SK-N-MC (cell line): ENCODE data around the gene ITGB1BP2.
"Not testable (repeated sequence)": the region's sequence is repeated elsewhere in the genome, so short reads cannot be mapped to it uniquely, and the experiment has no call there.

ENCODE experiments used
- DNase-seq: peaks from one replicate; pipeline ENCODE4 v3.0.0-alpha.2; 2011; ENCODE audit warnings: low read depth, low spot score
- H3K27ac ChIP-seq: fragments of 200-600 bp; sonication (generic); 2 replicates; pipeline ENCODE4 v1.5.1; 2016; ENCODE audit warnings: mixed run types
- H3K36me3 ChIP-seq: fragments of 200-600 bp; sonication (generic); 2 replicates; pipeline ENCODE4 v1.6.1; 2017; ENCODE audit warnings: antibody characterized with exemption, low read length, mixed read lengths; ENCODE audit not compliant: insufficient read depth
- H3K4me3 ChIP-seq: fragments of 200-600 bp; sonication (generic); 2 replicates; pipeline ENCODE4 v1.5.1; 2016
- H3K9ac ChIP-seq: fragments of 200-600 bp; sonication (generic); 2 replicates; pipeline ENCODE4 v1.8.0; 2017; ENCODE audit warnings: mixed run types, mixed read lengths; ENCODE audit not compliant: insufficient read length
- H3K9me3 ChIP-seq: fragments of 200-600 bp; sonication (generic); 2 replicates; pipeline ENCODE4 v1.6.1; 2017; ENCODE audit warnings: low read depth, mild to moderate bottlenecking, antibody characterized with exemption, low read length, moderate library complexity, mixed read lengths
- EZH2 ChIP-seq: fragments of 200-600 bp; sonication (generic); IDR thresholded peaks from one replicate; pipeline ENCODE4 v1.6.1; 2017; ENCODE audit warnings: antibody characterized with exemption
- FOXP2 ChIP-seq: optimal IDR thresholded peaks from 2 replicates; pipeline ENCODE3; 2011; ENCODE audit warnings: mild to moderate bottlenecking, moderate library complexity; ENCODE audit not compliant: insufficient read depth; ENCODE audit errors: extremely low read length, control extremely low read depth
- POLR2AphosphoS5 ChIP-seq: IDR thresholded peaks from 2 replicates; pipeline ENCODE4 v1.6.1; 2012; ENCODE audit warnings: mild to moderate bottlenecking, low read depth, low read length, borderline replicate concordance

Gene ITGB1BP2

DNA sequence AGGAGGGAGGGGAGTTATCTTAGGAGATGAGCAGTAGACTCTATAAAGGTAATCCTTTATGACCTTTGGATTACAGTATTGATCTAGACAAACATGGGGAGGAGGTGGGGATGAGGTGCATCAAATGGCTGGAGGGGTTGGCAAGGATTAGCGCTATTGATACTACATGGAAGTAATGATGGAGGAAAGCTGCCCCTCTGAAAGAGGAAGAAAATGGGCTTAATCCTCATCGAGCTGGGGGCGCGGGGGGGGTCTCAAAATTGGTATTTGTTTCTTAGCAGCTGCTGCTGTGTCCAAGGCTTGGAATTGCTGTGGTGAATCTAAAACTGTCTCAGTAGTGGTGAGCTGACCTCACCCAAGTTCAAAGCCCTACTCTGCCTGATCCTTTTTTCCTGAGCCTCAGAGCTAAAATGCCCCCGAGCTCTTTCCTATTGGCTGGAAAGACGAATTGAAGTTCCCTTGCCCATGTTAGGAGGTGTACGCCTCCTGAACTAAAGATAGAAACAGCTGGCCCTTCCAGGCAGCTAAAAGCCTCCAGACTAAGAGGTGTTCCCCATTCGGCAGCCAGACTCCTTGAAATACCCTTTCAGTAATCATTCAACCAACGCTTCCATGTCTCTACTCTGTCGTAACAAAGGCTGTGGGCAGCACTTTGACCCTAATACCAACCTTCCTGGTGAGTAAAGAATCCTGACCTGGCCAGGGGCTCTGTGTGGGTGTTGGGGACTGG is at the start of gene ITGB1BP2:
Gene ITGB1BP2 (plus strand): TSS at position 556 of the 730 bp plus-strand sequence. CDS start 57 bp downstream, at position 613.
- no peaks in the 10 kb centered on the region for H3K9me3 ChIP-seq
- H3K9ac ChIP-seq: no peak within 1 kb of the TSS
- H3K4me3 ChIP-seq: no peak within 1 kb of the TSS
- TF ChIP-seq EZH2: no peak
- no peak for TF ChIP-seq FOXP2
- TF ChIP-seq POLR2AphosphoS5: peak; percentile 52; the same call in 1 of the 2 replicates
- H3K36me3 ChIP-seq: peaks cover 55% of the 10 kb centered on the region
- no peak for DNase-seq
- H3K27ac ChIP-seq: 0 out of 2 replicates have a peak within 1 kb of the TSS, but pooled peaks have one; percentile 1

DNA sequence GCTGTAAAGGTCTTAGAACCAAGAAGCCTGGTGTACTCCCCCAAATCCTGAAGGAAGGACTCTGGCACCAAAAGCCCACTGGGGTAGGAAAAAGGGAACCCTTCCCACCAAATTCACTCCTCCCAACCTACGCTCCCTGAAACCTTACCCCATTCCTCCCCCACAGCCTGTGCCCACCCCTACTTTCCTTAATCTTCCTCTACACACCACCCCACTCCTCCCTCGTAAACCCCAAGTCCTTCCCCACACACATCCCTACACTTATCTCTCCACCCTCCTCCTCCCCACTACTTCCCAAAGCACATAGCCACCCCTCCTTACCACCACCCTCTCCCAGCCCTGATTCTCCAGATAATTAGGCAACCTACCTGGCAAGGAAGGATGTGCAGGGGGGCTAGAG is 49.3 kb upstream of the ITGB1BP2 start:
- Histone ChIP-seq H3K9ac (peak overlapping the region; percentile 22), H3K9me3 (no peaks in the 10 kb centered on the region), H3K27ac (peak overlapping the region; percentile 42; the same call in 1 of the 2 replicates), H3K4me3 (peak overlapping the region; percentile 90), H3K36me3 (peaks cover 33% of the 10 kb centered on the region)
- TF ChIP-seq FOXP2 (no peak), POLR2AphosphoS5 (0 out of 2 replicates have a peak, but pooled peaks have one; percentile 17)
- DNase-seq: no peak

DNA sequence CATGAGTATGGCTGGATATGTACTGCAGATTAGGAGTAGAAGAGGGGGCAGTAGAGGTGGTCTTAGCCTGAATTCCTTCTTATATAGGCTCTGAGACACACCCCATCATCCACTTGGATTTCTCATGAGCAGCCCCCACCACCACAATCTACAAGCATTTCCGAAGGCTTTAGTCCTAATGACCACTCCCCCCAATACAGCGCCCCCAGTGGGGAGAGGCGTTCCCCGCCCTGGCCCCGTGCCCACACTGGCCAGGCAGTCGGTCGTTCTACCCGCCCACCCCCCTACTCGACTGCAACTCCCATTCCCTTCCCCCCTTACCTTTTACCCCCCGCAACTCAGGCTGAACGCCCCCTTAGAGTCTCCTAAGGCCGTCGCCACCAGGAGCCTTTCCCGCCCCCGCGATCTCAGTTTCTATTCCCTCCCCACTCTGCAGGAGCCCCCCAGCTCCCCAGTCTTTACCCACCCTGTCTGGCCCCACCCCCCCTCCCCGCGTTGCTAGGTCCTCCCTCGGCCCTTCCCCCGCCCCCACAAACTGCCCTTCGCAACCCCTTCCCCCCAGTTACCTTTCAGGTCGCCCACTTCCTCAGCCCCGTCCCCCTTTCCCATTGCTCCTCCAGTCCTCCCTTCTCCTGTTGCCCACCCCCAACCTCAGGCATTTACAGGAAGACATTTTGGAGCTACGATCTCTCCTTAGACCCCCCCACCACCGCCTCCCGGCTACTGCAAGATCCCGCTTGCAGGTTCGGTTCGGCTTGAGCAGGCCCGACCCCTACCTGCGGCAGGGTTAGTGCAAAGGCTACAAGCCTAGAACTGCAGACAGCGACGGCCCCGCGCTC is 48.1 kb upstream of the ITGB1BP2 start:
- DNase-seq: no peak
- Histone ChIP-seq H3K9me3 (no peaks in the 10 kb centered on the region), H3K9ac (peak overlapping the region; percentile 86), H3K27ac (peak overlapping the region; percentile 64; the same call in 1 of the 2 replicates), H3K4me3 (peak overlapping the region; percentile 90), H3K36me3 (peaks cover 21% of the 10 kb centered on the region)
- TF ChIP-seq POLR2AphosphoS5 (no peak), FOXP2 (no peak), EZH2 (no peak)

DNA sequence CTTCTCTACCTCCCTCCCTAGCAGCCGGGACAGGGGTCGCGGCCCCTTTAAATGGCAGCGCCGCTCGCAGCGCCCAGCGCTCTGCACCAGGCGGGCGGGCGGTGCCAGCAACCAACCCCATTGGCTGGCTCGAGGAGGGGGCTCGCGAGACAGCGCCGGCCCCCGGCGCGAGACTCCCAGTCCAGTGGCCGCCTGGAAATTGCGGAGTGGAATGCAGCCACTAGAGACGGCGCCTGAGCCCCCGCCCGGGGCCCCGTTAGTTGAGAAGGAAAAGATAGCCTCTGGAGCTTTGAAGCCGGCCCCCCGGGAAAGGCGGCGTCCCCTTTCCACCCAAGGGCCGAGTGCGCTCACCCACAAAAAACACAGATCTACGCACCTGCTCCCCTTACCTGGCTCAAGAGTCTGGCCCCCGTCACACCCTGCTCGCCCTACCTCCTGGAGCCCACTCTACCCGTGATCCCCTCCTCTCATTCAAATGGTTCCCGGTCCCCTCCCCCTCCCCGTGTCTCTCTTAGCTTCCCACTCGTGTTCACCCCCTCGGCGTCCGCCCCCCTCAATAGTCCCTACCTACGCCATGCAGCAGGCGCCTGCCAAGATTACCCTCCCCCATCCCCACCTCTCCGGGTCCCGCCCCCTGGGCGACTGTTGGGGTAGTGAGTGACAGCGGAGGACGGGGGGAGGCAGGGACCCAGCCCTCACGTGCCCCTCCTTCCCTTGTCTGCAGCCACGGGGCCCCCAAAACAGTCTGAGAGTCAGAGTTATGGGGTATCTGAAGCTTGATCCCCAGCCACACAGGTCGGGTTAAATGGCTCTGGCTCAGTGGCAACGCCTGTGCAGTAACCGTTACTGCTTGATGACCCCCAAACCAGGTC is 47.2 kb upstream of the ITGB1BP2 start, which contains the start of gene ZMYM3:
Gene ZMYM3 (minus strand): TSS at position 49 of the 872 bp plus-strand sequence. CDS start 885 bp downstream, outside the sequence.
- no peaks in the 10 kb centered on the region for H3K9me3 ChIP-seq

DNA sequence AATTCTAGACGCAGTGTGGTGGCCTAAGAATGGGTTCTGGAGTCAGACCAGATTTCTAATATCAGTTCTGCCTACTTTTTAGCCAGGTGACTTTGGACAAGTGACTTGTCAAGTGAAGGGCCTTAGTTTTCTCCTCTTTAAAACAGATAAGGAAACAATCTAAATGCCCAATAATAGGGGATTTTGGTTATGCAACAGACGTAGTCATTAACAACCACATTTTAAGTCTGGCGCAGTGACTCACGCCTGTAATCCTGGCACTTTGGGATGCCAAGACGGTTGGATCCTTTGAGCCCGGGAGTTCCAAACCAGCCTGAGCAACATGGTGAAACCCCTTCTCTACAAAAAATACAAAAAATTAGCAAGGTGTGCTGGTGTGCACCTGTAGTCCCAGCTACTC is 45.5 kb upstream of the ITGB1BP2 start:
- no peak overlapping the region for H3K9ac ChIP-seq
- H3K4me3 ChIP-seq: no peak overlapping the region
- no peak overlapping the region for H3K27ac ChIP-seq
- TF ChIP-seq FOXP2 (no peak), POLR2AphosphoS5 (no peak)
- no peak for DNase-seq
- no peaks in the 10 kb centered on the region; the same call in 1 of the 2 replicates for H3K36me3 ChIP-seq
- H3K9me3 ChIP-seq: no peaks in the 10 kb centered on the region

More for the DNA sequence above, 47.2 kb upstream of the ITGB1BP2 start, which contains the start of gene ZMYM3:
- Histone ChIP-seq H3K9ac (peak within 1 kb of the TSS; percentile 86), H3K27ac (peak within 1 kb of the TSS; percentile 80), H3K4me3 (peak within 1 kb of the TSS; percentile 90), H3K36me3 (peaks cover 15% of the 10 kb centered on the region)
- no peak for DNase-seq
- TF ChIP-seq EZH2 (no peak), POLR2AphosphoS5 (peak; percentile 52)

DNA sequence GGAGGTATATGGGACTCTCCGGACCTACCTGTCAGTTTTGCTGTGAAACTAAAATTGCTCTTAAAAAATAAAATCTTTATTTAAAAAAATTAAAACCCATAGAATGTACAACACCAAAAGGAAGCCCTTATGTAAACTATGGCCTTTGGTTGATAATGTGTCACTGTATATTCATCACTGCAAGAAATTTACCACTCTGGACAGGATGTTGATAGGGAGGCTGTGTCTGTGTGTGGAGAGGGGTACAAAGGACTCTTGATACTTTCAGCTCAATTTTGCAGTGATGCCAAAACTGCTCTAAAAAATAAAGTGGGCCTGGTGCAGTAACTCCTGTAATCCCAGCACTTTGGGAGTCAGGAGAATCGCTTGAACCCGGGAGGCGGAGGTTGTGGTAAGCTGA is 44.7 kb upstream of the ITGB1BP2 start:
- H3K4me3 ChIP-seq: no peak overlapping the region
- no peaks in the 10 kb centered on the region for H3K36me3 ChIP-seq
- H3K9ac ChIP-seq: no peak overlapping the region
- H3K27ac ChIP-seq: no peak overlapping the region
- DNase-seq: no peak
- H3K9me3 ChIP-seq: no peaks in the 10 kb centered on the region
- no peak for TF ChIP-seq POLR2AphosphoS5
- no peak for TF ChIP-seq FOXP2
- no peak for TF ChIP-seq EZH2

DNA sequence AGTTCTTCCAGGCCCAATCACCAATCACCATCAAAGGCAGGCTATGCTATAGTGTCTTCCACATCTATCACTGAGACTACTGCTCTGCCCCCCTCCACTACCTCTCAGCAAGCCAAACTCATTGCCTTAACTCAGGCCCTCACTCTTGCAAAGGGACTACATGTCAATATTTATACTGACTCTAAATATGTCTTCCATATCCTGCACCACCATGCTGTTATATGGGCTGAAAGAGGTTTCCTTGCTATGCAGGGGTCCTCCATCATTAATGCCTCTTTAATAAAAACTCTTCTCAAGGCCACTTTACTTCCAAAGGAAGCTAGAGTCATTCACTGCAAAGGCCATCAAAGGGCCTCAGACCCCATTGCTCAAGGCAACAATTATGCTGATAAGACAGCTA is 32.9 kb upstream of the ITGB1BP2 start:
- H3K27ac ChIP-seq, H3K9me3 ChIP-seq, H3K9ac ChIP-seq, H3K36me3 ChIP-seq, DNase-seq, H3K4me3 ChIP-seq: not testable (repeated sequence)
